GM18505 (cell line): ENCODE measurements around the gene NAP1L4.
"Not testable (repeated sequence)": the region's sequence is repeated elsewhere in the genome, so short reads cannot be mapped to it uniquely, and the experiment has no call there.

Experiments used
- ATAC-seq: cut with Tn5 transposase; IDR thresholded peaks from one replicate; pipeline ENCODE4 v1.9.1; 2021; ENCODE audit not compliant: unreplicated experiment
- POLR2A ChIP-seq: IDR thresholded peaks from 4 replicates; pipeline ENCODE4 v1.6.1; 2011; ENCODE audit warnings: borderline replicate concordance; ENCODE audit not compliant: insufficient read depth, insufficient read length; ENCODE audit errors: extremely low read depth

Gene NAP1L4

GRCh38 chr11:2940921-2941821 lies 51.0 kb downstream of the NAP1L4 start:
- TF ChIP-seq POLR2A, result no peak
- no peak for ATAC-seq

- ATAC-seq, result no peak
- no peak for TF ChIP-seq POLR2A
These were observed 51.8 kb downstream of the NAP1L4 start for GRCh38 chr11:2940147-2940920.

- ATAC-seq, result not testable (repeated sequence)
These were observed 53.4 kb downstream of the NAP1L4 start for GRCh38 chr11:2938458-2939418.

- ATAC-seq, result not testable (repeated sequence)
These were observed 54.3 kb downstream of the NAP1L4 start for GRCh38 chr11:2937641-2938457.

- no peak for ATAC-seq
- TF ChIP-seq POLR2A, result no peak
These were observed 57.4 kb downstream of the NAP1L4 start for GRCh38 chr11:2934611-2935239.

GRCh38 chr11:2934021-2934550 lies 58.0 kb downstream of the NAP1L4 start:
- no peak for TF ChIP-seq POLR2A
- no peak for ATAC-seq

- ATAC-seq, result no peak
These were observed 58.6 kb downstream of the NAP1L4 start for GRCh38 chr11:2933375-2934020.

GRCh38 chr11:2932850-2933251 lies 59.3 kb downstream of the NAP1L4 start:
- no peak for TF ChIP-seq POLR2A
- ATAC-seq, result no peak

More at GRCh38 chr11:2933375-2934020, 58.6 kb downstream of the NAP1L4 start:
- TF ChIP-seq POLR2A, result no peak

- TF ChIP-seq POLR2A, result no peak
- ATAC-seq, result no peak
These were observed 60.1 kb downstream of the NAP1L4 start for GRCh38 chr11:2931771-2932738.

GRCh38 chr11:2931420-2931746 lies 60.7 kb downstream of the NAP1L4 start:
- ATAC-seq, result no peak
- TF ChIP-seq POLR2A, result no peak
